ENCODE results near the gene DTD1. TPM values are rescaled to one million over a fixed set of nuclear protein-coding genes. Genes with fewer than 3 reads are reported as not detected.

Gene DTD1
- total RNA-seq, 1 experiment from 2014 or later = 16.6 TPM

DNA sequence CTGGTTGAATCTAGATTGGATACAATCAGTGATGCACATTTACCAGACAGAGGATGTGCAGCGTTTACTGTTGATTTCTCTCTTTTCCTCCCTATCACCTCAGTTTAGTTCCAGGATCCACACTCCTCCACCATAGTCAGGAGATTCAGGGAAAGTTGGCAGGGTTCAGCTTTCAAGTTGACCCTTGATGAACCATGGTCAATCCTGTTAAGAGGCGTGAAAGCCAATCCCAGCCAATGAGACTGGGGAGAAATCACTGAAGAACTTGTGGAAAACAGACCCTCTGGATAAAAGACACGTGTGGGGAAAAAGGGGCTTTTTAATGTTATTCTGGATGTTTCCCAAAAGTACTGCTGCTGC is 206.6 kb downstream of the DTD1 start:
- Histone ChIP-seq H3K9me3 (ENCODE audit: low read depth, low read length, poor library complexity, severe bottlenecking) (no peaks in the 10 kb centered on the region), H3K36me3 (ENCODE audit: insufficient read depth, low read length, poor library complexity, severe bottlenecking) (no peaks in the 10 kb centered on the region), H3K4me3 (ENCODE audit: low read depth, low read length, poor library complexity, severe bottlenecking) (peak overlapping the region; percentile 63), H3K27me3 (replicated peaks; ENCODE audit: insufficient read depth, low read depth, low read length, poor library complexity) (peaks cover 23% of the 10 kb centered on the region), H3K27ac (ENCODE audit: low read depth, low read length, poor library complexity, severe bottlenecking) (peak overlapping the region; percentile 72), H3K4me1 (ENCODE audit: insufficient read depth, low read length, poor library complexity, severe bottlenecking) (peaks cover 4% of the 10 kb centered on the region)
- no peak for DNase-seq (ENCODE audit: low spot score)
- no peak for TF ChIP-seq EZH2 (IDR thresholded peaks at IDR 0.05; ENCODE audit: borderline replicate concordance, low read depth, low read length, poor library complexity, severe bottlenecking)
- TF ChIP-seq, protein P1, sequence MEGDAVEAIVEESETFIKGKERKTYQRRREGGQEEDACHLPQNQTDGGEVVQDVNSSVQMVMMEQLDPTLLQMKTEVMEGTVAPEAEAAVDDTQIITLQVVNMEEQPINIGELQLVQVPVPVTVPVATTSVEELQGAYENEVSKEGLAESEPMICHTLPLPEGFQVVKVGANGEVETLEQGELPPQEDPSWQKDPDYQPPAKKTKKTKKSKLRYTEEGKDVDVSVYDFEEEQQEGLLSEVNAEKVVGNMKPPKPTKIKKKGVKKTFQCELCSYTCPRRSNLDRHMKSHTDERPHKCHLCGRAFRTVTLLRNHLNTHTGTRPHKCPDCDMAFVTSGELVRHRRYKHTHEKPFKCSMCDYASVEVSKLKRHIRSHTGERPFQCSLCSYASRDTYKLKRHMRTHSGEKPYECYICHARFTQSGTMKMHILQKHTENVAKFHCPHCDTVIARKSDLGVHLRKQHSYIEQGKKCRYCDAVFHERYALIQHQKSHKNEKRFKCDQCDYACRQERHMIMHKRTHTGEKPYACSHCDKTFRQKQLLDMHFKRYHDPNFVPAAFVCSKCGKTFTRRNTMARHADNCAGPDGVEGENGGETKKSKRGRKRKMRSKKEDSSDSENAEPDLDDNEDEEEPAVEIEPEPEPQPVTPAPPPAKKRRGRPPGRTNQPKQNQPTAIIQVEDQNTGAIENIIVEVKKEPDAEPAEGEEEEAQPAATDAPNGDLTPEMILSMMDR (conservative IDR thresholded peaks at IDR 0.05; ENCODE audit: low read depth, low read length) = no peak
- BruUV-seq (replicated peaks) = TSS peak; percentile 84
- CTCF ChIA-PET = no interaction called here
- POLR2A ChIA-PET (ENCODE audit: low non-redundant PET) = no interaction called here
- intact Hi-C loops (cut with micrococcal nuclease; ENCODE audit: unreplicated experiment) = no loop called here

DNA sequence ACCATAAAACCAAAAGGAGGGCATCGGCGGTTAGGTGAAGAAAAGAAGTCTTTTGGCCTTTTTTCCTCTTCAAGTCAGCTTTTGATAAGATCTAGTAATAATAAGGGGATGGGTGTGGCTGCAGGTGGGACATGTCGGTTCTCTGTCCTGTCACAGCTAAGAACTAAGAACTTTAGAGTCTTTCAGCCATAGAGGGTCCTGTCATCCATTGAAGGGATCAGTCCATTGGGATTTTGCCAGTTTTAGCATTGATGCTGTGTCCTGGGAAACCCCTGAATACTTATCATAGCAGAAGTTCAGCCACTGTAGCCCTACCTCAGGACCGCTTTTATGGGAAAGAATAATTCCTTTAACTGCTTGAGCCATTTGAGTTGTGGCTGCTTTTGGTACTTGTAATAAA is 207.5 kb downstream of the DTD1 start:
- no peak overlapping the region for H3K4me3 ChIP-seq (ENCODE audit: low read depth, low read length, poor library complexity, severe bottlenecking)
- peaks cover 4% of the 10 kb centered on the region for H3K4me1 ChIP-seq (ENCODE audit: insufficient read depth, low read length, poor library complexity, severe bottlenecking)
- no peaks in the 10 kb centered on the region for H3K9me3 ChIP-seq (ENCODE audit: low read depth, low read length, poor library complexity, severe bottlenecking)
- H3K27ac ChIP-seq (ENCODE audit: low read depth, low read length, poor library complexity, severe bottlenecking) = no peak overlapping the region
- intact Hi-C loops (cut with micrococcal nuclease; ENCODE audit: unreplicated experiment) = no loop called here
- H3K27me3 ChIP-seq (replicated peaks; ENCODE audit: insufficient read depth, low read depth, low read length, poor library complexity) = peaks cover 17% of the 10 kb centered on the region
- POLR2A ChIA-PET (ENCODE audit: low non-redundant PET) = no interaction called here
- no peaks in the 10 kb centered on the region for H3K36me3 ChIP-seq (ENCODE audit: insufficient read depth, low read length, poor library complexity, severe bottlenecking)
- CTCF ChIA-PET = no interaction called here
- no TSS peak for BruUV-seq (replicated peaks)
- TF ChIP-seq, protein P1 (conservative IDR thresholded peaks at IDR 0.05; ENCODE audit: low read depth, low read length) = no peak
- TF ChIP-seq EZH2 (IDR thresholded peaks at IDR 0.05; ENCODE audit: borderline replicate concordance, low read depth, low read length, poor library complexity, severe bottlenecking) = no peak
- DNase-seq (ENCODE audit: low spot score) = no peak

DNA sequence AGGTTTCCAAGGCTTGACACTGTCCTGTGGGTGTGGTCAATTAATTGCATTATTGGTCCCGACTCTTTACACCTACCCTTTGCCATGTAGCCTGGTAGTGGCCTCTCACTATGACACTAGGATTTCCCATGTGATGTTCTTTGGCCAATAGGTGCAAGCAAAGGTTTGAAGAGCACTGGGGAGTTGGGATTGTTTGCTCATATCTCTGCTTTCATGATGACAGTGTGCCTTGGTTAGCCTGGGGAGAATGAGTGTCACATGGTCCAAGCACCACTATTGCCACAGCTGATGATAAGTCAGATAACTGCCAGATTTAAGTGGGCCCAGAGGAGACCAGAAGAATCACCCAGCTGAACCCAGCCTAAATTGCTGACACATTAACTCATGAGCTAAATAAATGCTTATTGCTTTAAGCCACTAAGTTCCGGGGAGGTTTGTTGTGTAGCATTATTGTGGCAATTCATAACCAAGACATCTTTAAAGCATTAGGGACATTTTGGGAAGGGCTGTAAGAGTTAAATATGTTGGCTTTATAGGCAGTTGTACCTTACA is 208.5 kb downstream of the DTD1 start:
- H3K36me3 ChIP-seq (ENCODE audit: insufficient read depth, low read length, poor library complexity, severe bottlenecking) = no peaks in the 10 kb centered on the region
- DNase-seq (ENCODE audit: low spot score) = no peak
- TF ChIP-seq, protein P1 (conservative IDR thresholded peaks at IDR 0.05; ENCODE audit: low read depth, low read length) = no peak
- TF ChIP-seq EZH2 (IDR thresholded peaks at IDR 0.05; ENCODE audit: borderline replicate concordance, low read depth, low read length, poor library complexity, severe bottlenecking) = no peak
- ChIA-PET CTCF (no interaction called here), POLR2A (ENCODE audit: low non-redundant PET) (no interaction called here)
- H3K4me1 ChIP-seq (ENCODE audit: insufficient read depth, low read length, poor library complexity, severe bottlenecking) = peaks cover 4% of the 10 kb centered on the region
- H3K4me3 ChIP-seq (ENCODE audit: low read depth, low read length, poor library complexity, severe bottlenecking) = no peak overlapping the region
- BruUV-seq (replicated peaks) = no TSS peak
- H3K27ac ChIP-seq (ENCODE audit: low read depth, low read length, poor library complexity, severe bottlenecking) = no peak overlapping the region
- intact Hi-C loops (cut with micrococcal nuclease; ENCODE audit: unreplicated experiment) = no loop called here
- peaks cover 8% of the 10 kb centered on the region for H3K27me3 ChIP-seq (replicated peaks; ENCODE audit: insufficient read depth, low read depth, low read length, poor library complexity)
- H3K9me3 ChIP-seq (ENCODE audit: low read depth, low read length, poor library complexity, severe bottlenecking) = no peaks in the 10 kb centered on the region

All from A673 (cell line).